ENCODE measurements around the gene YJEFN3.

- TF ChIP-seq CTCF (IDR thresholded peaks at IDR 0.05; ENCODE audit: low read depth, low read length, missing input control), result no peak
- TF ChIP-seq YY1 (IDR thresholded peaks at IDR 0.05), result no peak
- TF ChIP-seq SP1 (IDR thresholded peaks at IDR 0.05), result no peak
- no peak for TF ChIP-seq MAX (IDR thresholded peaks at IDR 0.05)
- no peak for TF ChIP-seq RAD21 (IDR thresholded peaks at IDR 0.05)
- TF ChIP-seq NR2F2 (IDR thresholded peaks at IDR 0.05), result no peak
- TF ChIP-seq ZBTB33 (IDR thresholded peaks at IDR 0.05), result no peak
- no peak for TF ChIP-seq REST (IDR thresholded peaks at IDR 0.05)
- TF ChIP-seq FOXA2 (IDR thresholded peaks at IDR 0.05), result no peak
- no peak for TF ChIP-seq EGR1 (IDR thresholded peaks at IDR 0.05; ENCODE audit: low read depth in 2 of 2)
- TF ChIP-seq TAF1 (conservative IDR thresholded peaks at IDR 0.05), result no peak
These were observed at the start of gene YJEFN3 for GRCh38 chr19:19528721-19529490.
